HAP-1 (cell line): ENCODE results near the gene ROBO2.

Source experiments
- DNase-seq, 2 experiments: peaks; one replicate each; pipeline ENCODE4 v3.0.0-alpha.2; 2016 to 2020; ENCODE audit warnings: low spot score in 2 of 2
- H3K27me3 ChIP-seq: fragments of 250-450 bp; sonication (Bioruptor Pico); 2 replicates; pipeline ENCODE4 v1.5.1; 2020; ENCODE audit warnings: low read depth, mild to moderate bottlenecking, moderate library complexity
- H3K36me3 ChIP-seq: fragments of 250-450 bp; sonication (Bioruptor Pico); replicated peaks from 2 replicates; pipeline ENCODE4 v1.5.1; 2020; ENCODE audit warnings: mild to moderate bottlenecking
- H3K4me1 ChIP-seq: fragments of 250-450 bp; sonication (Bioruptor Pico); 2 replicates; pipeline ENCODE4 v1.5.1; 2020; ENCODE audit warnings: mild to moderate bottlenecking
- H3K4me3 ChIP-seq: fragments of 250-450 bp; sonication (Bioruptor Pico); 2 replicates; pipeline ENCODE4 v1.5.1; 2020; ENCODE audit warnings: mild to moderate bottlenecking, moderate library complexity
- H3K9me3 ChIP-seq: fragments of 250-450 bp; sonication (Bioruptor Pico); 2 replicates; pipeline ENCODE4 v1.5.1; 2020; ENCODE audit warnings: mild to moderate bottlenecking, moderate library complexity
- in situ Hi-C: fragments of 300-500 bp; cut with MboI; formaldehyde crosslinking; loops from 3 replicates; pipeline ENCODE4 v1.14.3; 2020; ENCODE audit warnings: low sequenced_read_pairs, inconsistent platforms, mixed read lengths

The ROBO2 gene

DNA sequence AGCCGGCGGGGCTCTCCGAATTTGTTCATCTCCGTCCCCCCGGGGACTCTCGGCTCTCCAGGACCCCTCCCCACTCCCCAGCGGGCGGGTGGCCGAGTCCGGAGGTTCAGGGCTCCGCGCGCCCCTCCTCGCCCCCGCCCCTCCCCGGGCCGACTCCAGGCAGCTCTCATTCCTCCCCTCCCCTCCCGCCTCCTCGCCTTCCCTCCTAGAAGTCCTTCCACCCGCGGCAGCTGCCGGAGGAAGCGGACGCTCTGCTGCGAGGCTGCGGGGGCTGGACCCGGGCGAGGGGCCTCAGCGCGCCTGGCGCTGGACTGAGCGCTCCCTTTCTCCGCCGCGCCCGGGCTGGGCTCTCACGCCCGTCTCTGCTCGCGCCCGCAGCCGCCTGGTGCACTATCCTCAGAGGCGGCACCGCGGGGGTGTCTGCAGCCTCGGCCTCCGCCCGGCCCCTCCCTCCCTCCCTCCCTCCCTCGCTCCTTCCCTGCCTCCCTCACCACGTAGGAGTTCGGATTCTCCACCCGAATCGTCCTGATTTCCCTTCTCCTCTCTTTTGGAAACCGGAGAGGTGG, at the start of gene ROBO2:
Gene ROBO2 (plus strand): TSS at position 494 of the 566 bp plus-strand sequence. CDS start 687 bp downstream, outside the sequence.
- Histone ChIP-seq H3K9me3 (no peaks in the 10 kb centered on the region), H3K27me3 (no peaks in the 10 kb centered on the region), H3K4me1 (peaks cover 14% of the 10 kb centered on the region), H3K4me3 (peak within 1 kb of the TSS; percentile 44), H3K36me3 (no peaks in the 10 kb centered on the region)
- DNase-seq, result peak; percentile 68 to 80
- in situ Hi-C loops, result loop anchor here (5.0 kb wide), 2 partner anchors 213 to 283 kb away; no protein-coding TSS in a partner anchor

DNA sequence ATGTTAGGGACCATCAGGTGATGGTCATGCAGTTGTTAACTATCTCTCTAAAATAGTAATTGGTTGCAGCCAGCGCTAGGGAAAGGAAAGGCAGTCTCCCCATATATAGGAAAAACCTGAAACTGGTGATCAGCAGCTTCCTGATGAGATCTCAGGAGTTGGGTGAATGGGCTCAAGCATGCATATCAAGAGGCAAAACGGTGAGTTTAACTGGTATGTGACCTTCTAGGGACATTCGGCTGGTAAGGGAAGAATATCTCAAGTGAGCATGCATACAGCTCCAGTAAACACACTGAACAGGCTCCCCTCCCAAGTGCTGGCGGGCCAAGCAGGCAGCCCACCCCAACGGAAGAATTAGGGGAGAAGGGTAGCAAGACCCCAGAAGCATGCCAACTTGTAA, 49.3 kb upstream of the ROBO2 start:
- no peaks in the 10 kb centered on the region for H3K27me3 ChIP-seq
- in situ Hi-C loops, result no loop called here
- H3K4me3 ChIP-seq, result no peak overlapping the region
- H3K36me3 ChIP-seq, result no peaks in the 10 kb centered on the region
- no peaks in the 10 kb centered on the region for H3K9me3 ChIP-seq
- H3K4me1 ChIP-seq, result peaks cover 7% of the 10 kb centered on the region; the same call in 1 of the 2 replicates
- no peak for DNase-seq

GRCh38 chr3:76991165-76991564, 48.7 kb upstream of the ROBO2 start:
- in situ Hi-C loops, result no loop called here
- DNase-seq, result no peak
- no peak overlapping the region for H3K4me3 ChIP-seq
- no peaks in the 10 kb centered on the region for H3K27me3 ChIP-seq
- H3K9me3 ChIP-seq, result no peaks in the 10 kb centered on the region
- H3K36me3 ChIP-seq, result no peaks in the 10 kb centered on the region
- peaks cover 7% of the 10 kb centered on the region; the same call in 1 of the 2 replicates for H3K4me1 ChIP-seq

- Histone ChIP-seq H3K9me3 (no peaks in the 10 kb centered on the region), H3K36me3 (no peaks in the 10 kb centered on the region), H3K4me3 (no peak overlapping the region), H3K4me1 (peaks cover 5% of the 10 kb centered on the region), H3K27me3 (no peaks in the 10 kb centered on the region)
- in situ Hi-C loops, result no loop called here
- DNase-seq, result no peak
Observed at GRCh38 chr3:76997733-76998132, 42.2 kb upstream of the ROBO2 start.

- H3K4me1 ChIP-seq, result peaks cover 5% of the 10 kb centered on the region
- no peaks in the 10 kb centered on the region for H3K27me3 ChIP-seq
- no peak for DNase-seq
- in situ Hi-C loops, result no loop called here
- H3K36me3 ChIP-seq, result no peaks in the 10 kb centered on the region
- no peak overlapping the region for H3K4me3 ChIP-seq
- H3K9me3 ChIP-seq, result no peaks in the 10 kb centered on the region
Observed at GRCh38 chr3:76998555-76998954, 41.3 kb upstream of the ROBO2 start.

DNA sequence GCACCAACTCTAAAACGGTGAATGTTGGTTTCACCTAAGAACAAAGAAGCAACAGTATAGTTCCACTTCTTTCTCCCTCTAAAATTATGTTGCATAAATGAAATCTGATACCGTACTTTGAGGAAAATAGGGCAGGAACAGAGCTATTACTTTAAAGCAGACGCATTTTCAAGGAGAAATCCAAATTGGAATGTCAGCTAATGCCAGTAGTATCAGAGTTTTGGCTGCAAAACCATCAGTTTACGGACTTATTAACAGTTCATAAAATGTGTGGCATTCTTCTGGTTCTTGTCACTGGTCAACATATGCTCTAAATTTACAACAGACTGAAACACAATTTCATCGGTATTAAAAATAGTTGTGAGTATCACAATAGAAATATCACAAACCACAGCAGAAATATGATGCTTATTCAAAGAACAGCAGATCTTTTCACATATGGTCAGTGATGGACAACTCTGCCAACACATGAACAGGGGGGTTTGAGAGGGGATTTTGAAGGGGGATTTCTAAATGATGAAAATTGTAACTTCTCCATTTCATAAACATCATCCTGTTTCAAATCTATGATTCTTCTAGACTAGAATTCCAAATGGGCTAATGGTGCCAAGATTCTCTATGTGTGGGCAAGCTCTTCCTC, 38.7 kb upstream of the ROBO2 start:
- peaks cover 10% of the 10 kb centered on the region for H3K4me1 ChIP-seq
- in situ Hi-C loops, result no loop called here
- H3K36me3 ChIP-seq, result no peaks in the 10 kb centered on the region

GRCh38 chr3:77014226-77014625, 25.7 kb upstream of the ROBO2 start:
- DNase-seq, result no peak
- H3K27me3 ChIP-seq, result no peaks in the 10 kb centered on the region
- in situ Hi-C loops, result no loop called here
- no peaks in the 10 kb centered on the region for H3K36me3 ChIP-seq
- H3K9me3 ChIP-seq, result no peaks in the 10 kb centered on the region
- H3K4me3 ChIP-seq, result no peak overlapping the region
- no peaks in the 10 kb centered on the region for H3K4me1 ChIP-seq

More for the DNA sequence above, 38.7 kb upstream of the ROBO2 start:
- H3K9me3 ChIP-seq, result no peaks in the 10 kb centered on the region
- no peak overlapping the region for H3K4me3 ChIP-seq
- no peaks in the 10 kb centered on the region for H3K27me3 ChIP-seq
- DNase-seq, result no peak

- H3K27me3 ChIP-seq, result no peaks in the 10 kb centered on the region
- in situ Hi-C loops, result no loop called here
- 0 out of 2 replicates have a peak, but pooled peaks cover 2% of the 10 kb centered on the region for H3K9me3 ChIP-seq
- no peaks in the 10 kb centered on the region for H3K36me3 ChIP-seq
- peaks cover 15% of the 10 kb centered on the region for H3K4me1 ChIP-seq
- no peak overlapping the region for H3K4me3 ChIP-seq
- peak; percentile 69 to 97 for DNase-seq
Observed at GRCh38 chr3:77025471-77025870, 14.4 kb upstream of the ROBO2 start.

GRCh38 chr3:77026904-77027634, 12.8 kb upstream of the ROBO2 start:
- in situ Hi-C loops, result no loop called here
- no peak for DNase-seq
- H3K4me3 ChIP-seq, result no peak overlapping the region
- H3K4me1 ChIP-seq, result peaks cover 15% of the 10 kb centered on the region
- no peaks in the 10 kb centered on the region for H3K27me3 ChIP-seq
- no peaks in the 10 kb centered on the region for H3K36me3 ChIP-seq
- H3K9me3 ChIP-seq, result 0 out of 2 replicates have a peak, but pooled peaks cover 2% of the 10 kb centered on the region

DNA sequence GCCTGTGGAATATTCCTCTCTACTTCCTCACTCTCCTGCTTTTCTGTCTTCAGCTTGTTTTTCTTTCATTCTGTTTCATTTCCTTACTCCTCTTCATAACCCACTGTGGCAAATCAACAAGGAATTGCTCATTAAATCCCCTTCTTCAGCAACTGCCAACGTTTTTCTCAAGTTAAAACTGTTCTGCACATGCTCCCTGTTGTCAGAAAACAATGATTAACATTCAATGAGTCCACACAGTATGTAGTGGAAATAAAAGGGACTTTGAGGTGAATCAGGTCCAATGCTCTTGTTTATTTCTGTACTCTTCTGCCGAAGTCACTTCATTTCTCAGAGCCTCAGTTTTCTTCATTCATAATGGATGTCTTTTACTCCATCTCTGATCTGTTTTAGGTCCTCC, 11.9 kb upstream of the ROBO2 start:
- no peak for DNase-seq

GRCh38 chr3:77038468-77038929, 1.4 kb upstream of the ROBO2 start:
- peaks cover 14% of the 10 kb centered on the region for H3K4me1 ChIP-seq
- H3K27me3 ChIP-seq, result no peaks in the 10 kb centered on the region
- DNase-seq, result peak; percentile 84 to 95
- in situ Hi-C loops, result loop anchor here (5.0 kb wide), 2 partner anchors 214 to 284 kb away; no protein-coding TSS in a partner anchor
- no peaks in the 10 kb centered on the region for H3K36me3 ChIP-seq
- H3K9me3 ChIP-seq, result no peaks in the 10 kb centered on the region
- peak overlapping the region; percentile 44 for H3K4me3 ChIP-seq

More for the DNA sequence above, 11.9 kb upstream of the ROBO2 start:
- Histone ChIP-seq H3K36me3 (no peaks in the 10 kb centered on the region), H3K4me3 (no peak overlapping the region), H3K4me1 (peaks cover 15% of the 10 kb centered on the region), H3K27me3 (no peaks in the 10 kb centered on the region), H3K9me3 (0 out of 2 replicates have a peak, but pooled peaks cover under 1% of the 10 kb centered on the region)
- in situ Hi-C loops, result no loop called here

- peaks cover 14% of the 10 kb centered on the region for H3K4me1 ChIP-seq
- H3K27me3 ChIP-seq, result no peaks in the 10 kb centered on the region
- H3K9me3 ChIP-seq, result no peaks in the 10 kb centered on the region
- no peaks in the 10 kb centered on the region for H3K36me3 ChIP-seq
- peak; percentile 59 to 61 for DNase-seq
- H3K4me3 ChIP-seq, result peak overlapping the region; percentile 44
- in situ Hi-C loops, result loop anchor here (5.0 kb wide), 2 partner anchors 213 to 283 kb away; no protein-coding TSS in a partner anchor
Observed at GRCh38 chr3:77038930-77039605, 831 bp upstream of the ROBO2 start.

- Histone ChIP-seq H3K27me3 (no peaks in the 10 kb centered on the region), H3K4me3 (peak overlapping the region; percentile 44), H3K36me3 (no peaks in the 10 kb centered on the region), H3K9me3 (no peaks in the 10 kb centered on the region), H3K4me1 (peaks cover 14% of the 10 kb centered on the region)
- peak in 1 of 2 experiments; percentile 39 for DNase-seq
- in situ Hi-C loops, result no loop called here
Observed at GRCh38 chr3:77040216-77040615, 317 bp downstream of the ROBO2 start.
